NCI-H345 treated with DMSO at 0.1 percent for 48 hours (cell line): ENCODE results near the gene FLNB.
"Not testable (repeated sequence)": the region's sequence is repeated elsewhere in the genome, so short reads cannot be mapped to it uniquely, and the experiment has no call there.

ENCODE experiments used
- DNase-seq: peaks from one replicate; lab custom pipeline; 2025; ENCODE audit not compliant: unreplicated experiment; lab: John Stamatoyannopoulos, UW

The FLNB gene

DNA sequence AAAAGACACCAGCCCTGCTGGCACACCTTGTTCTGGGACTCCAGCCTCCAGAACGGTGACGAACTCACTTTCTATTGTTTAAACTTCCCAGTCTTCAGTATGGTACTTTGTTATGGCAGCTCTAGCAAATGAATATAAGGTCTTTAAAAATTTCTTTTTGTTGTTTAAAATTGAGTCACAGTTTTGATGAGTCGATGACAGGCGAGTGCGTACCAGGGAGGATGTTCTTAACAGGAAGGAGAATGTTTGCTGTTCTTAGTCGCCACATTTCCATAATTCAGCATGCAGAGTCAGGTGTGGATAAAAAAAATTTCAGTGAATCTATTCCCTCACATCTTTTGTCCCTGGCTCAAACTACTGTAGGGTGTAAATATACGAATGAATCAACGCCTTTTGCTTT, 190.1 kb downstream of the FLNB start:
- no peak for DNase-seq

DNA sequence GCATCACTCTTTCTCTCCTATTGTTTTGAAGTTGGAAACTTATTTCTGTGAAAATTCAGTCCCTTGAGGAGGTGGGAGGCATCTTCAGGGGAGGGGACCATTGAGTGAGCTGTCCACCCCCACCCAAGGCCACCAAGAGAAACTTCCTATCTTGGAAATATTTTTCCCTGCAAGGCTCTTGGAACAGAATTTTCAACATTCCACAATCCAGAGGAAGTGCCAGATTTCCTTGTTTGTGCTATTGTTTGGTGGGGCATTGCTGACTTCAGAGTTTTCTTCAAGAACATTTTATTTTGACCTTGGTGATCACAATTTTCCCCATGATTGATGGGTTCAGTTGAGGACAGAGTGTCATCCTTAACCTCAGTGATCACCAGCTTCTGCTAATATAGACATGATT, 190.6 kb downstream of the FLNB start:
- DNase-seq: no peak

DNA sequence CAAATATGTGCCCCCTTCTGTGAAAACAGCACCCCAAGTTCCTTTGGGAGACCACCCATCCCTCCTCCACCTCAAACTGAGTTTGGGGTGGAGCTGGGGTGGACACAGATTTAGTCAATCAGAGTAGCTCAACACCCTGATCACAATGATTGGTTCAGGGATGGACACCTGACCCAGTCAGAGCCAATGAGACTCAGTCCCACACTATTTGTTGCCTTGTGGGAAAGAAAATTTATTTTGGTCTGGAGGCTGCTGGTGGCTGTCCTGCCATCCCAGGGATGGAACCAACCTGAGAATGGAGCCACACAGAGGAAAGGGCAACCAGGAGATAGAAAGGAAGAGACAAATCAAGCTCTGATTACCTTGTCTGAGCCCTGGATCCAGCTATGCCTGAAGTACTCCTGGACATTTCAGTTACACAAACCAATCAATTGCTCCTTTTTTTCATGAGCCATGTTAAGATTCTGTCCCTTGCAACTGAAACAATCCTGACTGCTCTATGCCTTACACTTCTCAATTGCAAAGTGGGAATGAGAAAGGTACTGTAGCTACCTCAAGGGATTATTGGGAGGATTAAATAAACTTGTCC, 192.0 kb downstream of the FLNB start:
- no peak for DNase-seq

DNA sequence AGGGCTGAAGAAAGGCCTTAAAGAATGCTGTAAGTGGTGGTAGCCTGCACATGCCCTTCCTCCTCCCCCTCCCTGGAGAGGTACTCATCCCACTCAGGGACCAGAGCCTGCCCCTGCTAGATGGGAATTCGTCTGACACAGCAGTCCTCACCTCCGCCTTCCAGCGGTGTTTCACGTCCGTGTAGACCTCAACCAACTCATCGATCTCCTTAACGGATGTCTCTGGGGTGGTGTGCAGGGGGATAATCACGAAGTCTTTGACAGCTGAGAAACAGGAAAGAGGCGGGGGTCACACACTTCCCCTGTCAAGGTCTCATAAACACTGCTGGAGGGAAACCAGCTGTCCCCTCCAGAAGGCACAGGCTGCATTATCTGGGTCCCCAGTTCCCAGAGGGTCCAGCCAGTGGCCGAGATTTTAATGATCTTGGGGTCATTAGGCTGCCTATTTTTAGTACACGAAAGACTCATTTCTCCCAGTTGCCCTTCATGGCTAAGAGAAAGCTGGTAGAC, 192.7 kb downstream of the FLNB start:
- no peak for DNase-seq

DNA sequence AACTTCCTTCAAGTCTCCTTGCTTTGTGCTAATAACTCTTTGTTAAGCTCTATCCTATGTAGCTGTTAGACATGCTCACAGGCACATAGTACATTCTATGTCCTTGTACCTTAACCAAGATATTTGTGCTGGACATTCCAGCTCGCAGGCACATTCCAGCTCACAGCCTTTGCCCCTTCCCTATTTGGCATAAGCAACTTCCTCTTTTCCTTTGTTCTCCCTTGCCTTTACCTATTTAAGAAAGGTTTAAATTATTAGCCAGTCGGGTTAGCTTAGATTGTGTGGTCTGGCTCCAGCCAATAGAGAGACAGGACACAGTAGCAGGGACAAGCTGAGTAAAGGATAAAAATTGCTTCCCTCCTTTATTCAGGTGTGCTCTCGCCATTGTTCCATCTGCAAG, 193.2 kb downstream of the FLNB start:
- DNase-seq: not testable (repeated sequence)

DNA sequence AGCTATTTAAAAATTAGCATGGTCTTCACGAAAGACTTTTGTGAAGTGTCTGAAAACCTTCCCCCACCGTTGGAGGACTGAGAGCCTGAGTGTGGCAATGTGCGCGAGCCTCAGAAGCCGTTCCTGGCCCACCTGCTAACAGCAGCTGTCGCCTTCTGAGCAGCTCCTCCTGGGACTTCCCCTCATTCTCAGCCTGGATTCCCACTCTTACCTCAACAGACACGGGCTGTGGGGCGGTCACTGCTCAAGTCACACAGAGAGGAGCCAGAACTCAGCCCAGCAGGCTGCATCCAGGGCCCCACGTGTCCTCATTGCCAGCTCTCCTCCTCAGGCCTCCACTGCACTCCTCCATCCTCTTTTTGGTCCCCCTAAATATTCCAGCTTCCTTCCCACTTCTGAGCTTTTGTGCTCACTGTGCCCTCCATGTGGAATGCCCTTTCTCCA, 194.7 kb downstream of the FLNB start:
- DNase-seq: no peak

DNA sequence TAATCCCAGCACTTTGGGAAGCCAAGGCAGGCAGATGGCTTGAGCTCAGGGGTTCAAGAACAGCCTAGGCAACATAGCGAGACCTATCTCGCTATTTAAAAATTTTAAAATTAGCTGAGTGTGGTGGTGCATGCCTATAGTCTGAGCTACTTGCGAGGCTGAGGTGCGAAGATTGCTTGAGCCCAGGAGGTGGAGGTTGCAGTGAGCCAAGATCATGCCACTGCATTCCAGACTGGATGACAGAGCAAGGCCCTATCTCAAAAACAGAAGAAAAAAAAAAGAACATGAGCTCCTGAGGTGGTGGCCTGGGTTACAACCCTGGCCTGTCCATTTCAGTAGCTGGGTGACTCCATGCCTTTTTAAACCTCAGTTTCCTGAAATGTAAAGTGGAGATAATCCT, 195.3 kb downstream of the FLNB start:
- no peak for DNase-seq

DNA sequence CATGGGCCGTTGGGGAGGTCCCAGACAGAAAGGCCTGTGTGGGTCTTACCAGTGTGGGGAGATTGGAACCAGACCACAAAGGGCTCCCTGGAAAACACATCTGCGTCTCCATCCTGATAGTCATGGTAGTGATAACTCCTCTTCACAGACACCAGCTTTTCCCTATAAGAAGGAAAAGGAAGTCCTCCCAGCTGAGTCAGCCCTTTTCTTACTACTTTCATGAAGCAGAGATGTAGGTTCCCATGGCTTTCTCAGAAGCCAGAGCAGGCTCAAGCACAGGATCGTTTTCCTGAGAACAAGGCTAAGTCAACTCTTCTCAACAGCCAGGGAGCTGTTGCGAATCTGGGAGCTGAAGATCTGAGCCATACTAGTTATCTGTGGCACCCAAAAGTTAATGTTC, 196.5 kb downstream of the FLNB start:
- no peak for DNase-seq

DNA sequence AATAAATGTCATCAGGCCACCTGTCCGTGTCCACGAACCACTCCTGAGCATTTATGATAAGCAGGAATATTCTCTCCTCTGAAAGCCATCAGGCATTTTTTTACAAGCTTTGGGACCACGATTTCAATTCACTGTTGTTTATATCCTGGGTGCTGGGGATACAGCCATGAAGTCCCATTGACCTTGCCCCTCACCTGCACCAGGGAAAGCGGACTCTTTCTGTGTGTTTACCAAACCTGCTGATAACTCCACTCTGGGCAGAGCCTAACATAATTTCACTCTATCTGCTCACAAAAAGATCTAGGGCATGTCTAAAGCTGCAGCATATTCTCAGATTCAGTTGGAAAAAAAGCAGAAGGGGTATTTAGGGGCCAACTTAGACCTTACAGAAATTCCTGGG, 197.8 kb downstream of the FLNB start:
- no peak for DNase-seq

DNA sequence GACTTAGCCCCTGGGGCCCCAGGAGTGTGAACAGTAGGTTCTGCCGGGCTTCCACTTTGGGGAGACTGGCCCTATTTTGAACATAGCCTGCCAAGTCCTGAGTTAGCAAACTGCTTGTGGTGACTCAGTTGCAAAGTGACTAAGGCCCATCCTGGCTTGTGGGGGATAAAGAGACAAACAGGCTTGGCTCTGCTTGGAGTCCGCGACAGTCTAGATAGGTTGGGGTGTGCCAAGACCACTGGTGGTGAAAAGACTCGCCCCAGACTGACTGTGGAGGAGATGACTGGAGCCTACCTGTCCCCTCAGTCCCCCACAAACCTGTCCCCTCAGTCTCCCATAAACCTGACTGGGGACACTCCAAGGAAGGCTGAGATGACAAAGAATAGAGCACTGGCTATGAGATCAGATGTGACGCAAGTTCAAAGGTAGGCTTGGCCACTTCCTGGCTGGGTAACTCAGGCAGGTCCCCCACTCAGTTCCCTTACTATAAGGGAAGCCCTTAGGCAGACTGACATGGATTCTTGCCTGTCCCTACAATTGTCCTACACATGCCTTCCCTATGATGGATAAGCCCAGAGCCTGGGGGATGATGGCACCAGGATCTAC, 198.3 kb downstream of the FLNB start:
- DNase-seq: no peak

DNA sequence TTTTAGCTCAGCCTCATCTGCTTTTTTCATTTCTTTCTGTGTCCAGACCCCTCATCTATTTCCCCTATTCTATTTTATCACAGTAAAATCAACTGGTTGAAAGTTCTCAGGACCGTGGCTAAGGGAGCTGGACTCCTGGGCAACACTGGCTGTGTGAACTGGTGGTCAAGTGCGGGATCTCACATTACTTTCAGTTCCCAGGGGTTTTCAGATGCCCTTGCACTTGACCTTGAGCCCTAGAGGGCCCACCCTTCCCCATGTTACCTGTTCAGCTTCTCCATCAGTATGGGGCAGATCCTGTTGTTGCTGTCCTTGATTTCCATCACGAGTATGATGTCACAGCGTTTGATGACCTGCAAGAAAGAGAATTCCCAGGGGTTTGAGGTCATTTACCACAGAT, 199.7 kb downstream of the FLNB start:
- no peak for DNase-seq

DNA sequence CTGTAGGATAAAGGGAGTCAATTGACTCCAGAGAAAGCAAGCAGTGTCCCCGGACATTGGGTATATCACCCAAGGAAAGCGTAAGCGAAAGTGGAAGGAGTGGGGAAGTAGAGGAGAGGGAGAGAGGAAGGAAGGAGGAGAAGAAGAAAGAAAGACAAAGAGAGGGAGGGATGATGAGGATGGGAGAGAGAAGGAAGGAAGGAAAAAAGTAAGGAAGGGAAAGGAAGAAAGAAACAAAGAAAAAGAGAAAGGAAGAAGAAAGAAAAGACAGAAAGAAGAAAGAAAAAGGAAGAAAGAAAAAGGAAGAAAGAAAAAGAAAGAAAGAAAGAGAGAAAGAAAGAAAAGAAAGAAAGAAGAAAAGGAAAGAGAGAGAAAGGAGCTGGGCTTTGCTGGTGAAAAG, 201.7 kb downstream of the FLNB start:
- no peak for DNase-seq

DNA sequence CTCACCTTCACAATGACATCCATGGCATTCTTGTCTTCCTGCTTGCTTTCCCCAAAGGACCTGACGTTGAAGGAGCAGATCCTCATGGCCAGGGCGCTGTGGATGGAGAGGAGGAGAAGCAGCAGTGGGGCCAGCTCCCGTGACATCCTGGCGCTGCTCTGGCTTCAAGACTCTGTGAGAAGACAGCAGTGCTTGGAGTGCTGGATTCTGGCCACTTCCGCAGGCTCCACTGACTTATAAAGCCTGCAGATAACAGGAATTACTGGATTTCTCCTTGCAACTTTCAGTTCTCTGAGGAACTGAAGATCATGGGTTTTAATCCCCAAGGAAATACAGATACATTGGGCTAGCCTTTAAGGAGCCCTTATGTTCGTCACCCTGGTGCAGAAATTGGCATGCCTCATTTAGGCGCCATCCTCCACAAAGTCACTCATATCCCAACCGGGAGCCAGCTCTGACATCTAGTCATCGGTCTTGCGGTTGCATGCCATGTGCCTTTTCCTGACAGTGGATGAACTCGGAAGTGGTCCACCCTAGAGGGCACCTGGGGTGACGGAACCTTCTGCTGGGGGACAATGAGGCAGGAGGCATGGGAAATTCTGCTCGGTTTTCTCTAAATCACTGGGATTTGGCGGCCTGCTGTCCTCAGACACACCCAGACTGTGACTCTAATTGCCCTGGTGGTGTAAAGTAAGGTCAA, 202.7 kb downstream of the FLNB start, which contains the start of gene DNASE1L3:
Gene DNASE1L3 (minus strand): TSS at position 212 of the 700 bp plus-strand sequence. CDS start 66 bp downstream, at position 146.
- DNase-seq: no peak

DNA sequence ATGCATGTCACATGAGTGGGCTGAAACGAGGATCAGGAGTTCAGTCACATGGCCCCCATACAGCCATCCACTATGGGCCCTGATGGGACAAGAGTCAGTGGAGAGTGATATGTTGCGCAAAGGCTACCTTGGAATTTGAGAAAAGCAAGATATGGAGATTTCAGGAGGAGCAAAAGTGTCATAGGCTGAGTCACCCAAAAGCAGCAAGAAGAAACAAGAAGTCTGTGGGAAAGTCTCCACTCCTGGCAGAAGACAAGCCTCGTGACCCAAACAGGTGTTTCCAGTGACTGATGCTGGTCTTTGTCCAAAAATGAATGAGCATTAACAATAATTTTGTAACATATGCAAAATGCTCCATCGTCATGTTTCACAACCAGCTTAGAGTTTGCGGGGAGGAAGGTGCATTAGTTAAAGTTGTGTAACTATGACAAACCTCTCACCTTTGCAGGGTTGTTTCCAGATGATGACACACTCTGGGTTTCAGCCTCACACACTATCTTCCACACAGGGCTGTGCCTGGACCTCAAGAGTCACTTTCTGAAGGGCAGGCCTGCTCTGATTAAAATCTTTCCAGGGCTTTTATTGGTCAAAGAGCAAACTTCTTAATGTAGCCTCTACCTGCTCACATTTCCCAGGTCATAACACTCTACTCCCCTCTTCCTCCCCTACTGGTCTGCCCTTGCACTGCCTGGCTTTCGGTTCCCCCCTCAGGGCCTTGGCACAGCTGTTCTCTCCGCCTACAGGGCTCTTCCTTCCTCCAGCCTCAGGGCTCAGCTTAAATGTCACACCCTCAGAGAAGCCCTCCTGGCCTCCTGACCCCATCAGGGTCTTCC, 206.5 kb downstream of the FLNB start:
- DNase-seq: no peak

DNA sequence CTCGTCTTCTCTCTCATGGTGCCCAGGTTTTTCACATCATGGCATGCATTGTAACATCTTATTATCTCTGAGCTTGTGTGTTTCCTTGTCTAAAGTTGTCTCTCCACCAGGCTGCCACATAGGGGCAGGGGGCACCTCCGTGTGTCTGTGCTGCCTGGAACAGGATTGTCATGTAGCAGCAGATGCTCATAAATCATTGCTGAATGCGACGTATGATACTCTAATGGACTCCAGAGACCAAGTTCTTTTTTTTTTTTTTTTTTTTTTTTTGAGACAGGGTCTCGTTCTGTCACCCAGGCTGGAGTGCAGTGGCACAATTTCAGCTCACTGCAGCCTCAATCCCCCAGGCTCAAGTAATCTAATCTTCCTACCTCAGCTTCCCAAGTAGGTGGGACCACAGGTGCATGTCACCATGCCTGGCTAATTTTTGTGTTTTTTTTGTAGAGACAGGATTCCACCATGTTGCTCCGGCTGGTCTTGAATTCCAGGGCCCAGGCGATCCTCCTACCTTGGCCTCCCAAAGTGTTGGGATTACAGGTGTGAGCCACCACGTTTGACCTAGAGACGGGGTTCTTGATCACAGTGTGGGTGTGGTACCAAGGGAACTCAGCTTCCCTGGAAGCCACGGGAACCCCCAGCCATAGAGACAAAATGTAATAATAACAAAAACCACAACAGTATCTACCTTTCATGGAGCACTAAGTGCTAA, 207.2 kb downstream of the FLNB start:
- no peak for DNase-seq

DNA sequence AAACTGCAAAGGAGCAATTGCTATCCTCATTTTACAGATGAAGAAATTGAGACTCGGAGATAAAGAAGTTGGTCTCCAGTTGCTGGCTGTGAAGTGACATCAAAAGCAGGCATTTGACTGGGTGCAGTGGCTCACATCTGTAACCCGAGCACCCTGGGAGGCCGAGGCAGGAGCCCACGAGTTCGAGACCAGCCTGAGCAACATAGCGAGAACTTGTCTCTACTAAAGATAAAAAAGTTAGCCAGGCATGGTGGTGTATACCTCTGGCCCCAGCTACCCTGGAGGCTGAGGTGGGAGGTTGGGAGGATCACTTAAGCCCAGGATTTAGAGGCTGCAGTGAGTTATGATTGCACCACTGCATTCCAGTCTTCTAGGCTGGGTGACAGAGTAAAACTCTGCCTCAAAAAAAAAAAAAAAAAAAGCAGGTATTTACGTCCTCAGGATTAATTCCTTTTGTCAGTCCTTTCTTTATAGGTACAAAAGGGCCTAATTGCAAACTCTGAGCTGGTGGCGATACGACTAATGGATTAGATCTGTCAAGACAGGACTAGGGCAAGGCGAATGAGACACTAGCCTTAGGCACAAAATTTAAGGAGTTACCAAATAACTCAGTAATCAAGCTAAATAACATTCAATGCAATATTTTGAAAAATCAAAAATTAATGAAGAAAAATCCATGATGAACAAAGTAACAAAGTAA, 208.4 kb downstream of the FLNB start:
- DNase-seq: no peak

DNA sequence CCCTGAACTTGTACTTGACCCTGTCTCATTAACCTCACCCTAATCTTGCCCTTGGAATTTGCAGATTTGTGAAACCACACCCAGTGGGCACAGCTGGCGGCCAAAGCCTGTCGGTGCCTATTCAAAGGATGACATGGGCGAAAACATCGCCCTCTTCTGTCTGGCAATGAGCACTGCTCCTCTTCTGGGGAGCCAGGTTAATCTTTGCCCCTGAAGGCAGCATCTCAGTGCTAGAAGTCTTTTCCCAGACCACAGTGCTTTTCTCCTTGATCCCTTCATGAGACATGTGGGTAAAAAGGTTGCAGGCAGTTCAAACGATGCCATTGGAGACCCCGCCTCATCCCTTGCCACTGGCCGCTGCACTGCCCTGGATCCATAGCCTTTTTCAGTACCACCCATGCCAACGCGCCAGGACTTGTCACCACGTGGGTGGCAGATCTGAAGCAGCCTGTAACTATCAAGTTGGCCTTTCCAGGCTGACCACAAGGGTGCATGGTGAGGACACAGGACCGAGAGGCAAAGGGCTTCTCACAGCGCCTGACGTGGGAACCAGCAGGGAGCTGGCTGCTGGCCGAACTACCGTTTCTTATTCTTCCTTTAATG, 209.1 kb downstream of the FLNB start:
- DNase-seq: no peak

DNA sequence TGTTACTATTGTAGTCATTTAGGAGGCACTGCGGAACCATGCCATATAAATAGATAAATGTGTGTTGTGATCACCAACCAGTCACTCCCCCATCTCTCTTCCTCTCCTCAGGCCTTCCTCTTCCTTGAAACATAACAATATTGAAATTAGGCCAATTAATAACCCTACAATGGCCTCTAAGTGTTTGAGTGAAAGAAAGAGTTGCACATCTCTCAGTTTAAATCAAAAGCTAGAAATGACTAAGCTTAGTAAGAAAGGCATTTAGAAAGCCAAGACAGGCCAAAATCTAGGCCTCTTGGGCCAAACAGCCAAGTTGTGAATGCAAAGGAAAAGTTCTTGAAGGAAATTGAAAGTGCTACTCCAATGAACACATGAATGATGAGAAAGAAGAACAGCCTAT, 210.7 kb downstream of the FLNB start:
- DNase-seq: no peak
